ENCODE results near the gene YBEY.

DNA sequence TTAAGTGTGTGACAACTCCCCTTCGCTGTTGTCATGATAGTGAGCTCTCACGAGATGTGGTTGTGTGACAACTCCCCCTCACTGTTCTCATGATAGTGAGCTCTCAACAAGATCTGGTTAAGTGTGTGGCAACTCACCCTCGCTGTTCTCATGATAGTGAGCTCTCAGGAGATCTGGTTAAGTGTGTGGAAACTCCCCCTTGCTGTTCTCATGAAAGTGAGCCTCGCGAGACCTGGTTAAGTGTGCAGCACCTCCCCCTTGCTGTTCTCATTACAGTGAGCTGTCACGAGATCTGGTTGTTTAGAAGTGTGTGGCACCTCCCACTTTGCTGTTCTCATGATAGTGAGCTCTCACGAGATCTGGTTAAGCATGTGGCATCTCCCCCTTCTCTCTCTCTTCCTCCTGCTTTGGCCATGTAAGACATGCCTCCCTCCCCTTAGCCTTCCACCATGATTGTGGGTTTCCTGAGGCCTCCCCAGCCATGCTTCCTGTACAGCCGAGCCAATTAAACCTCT is 32.5 kb upstream of the YBEY start:
- TF ChIP-seq, protein P1, sequence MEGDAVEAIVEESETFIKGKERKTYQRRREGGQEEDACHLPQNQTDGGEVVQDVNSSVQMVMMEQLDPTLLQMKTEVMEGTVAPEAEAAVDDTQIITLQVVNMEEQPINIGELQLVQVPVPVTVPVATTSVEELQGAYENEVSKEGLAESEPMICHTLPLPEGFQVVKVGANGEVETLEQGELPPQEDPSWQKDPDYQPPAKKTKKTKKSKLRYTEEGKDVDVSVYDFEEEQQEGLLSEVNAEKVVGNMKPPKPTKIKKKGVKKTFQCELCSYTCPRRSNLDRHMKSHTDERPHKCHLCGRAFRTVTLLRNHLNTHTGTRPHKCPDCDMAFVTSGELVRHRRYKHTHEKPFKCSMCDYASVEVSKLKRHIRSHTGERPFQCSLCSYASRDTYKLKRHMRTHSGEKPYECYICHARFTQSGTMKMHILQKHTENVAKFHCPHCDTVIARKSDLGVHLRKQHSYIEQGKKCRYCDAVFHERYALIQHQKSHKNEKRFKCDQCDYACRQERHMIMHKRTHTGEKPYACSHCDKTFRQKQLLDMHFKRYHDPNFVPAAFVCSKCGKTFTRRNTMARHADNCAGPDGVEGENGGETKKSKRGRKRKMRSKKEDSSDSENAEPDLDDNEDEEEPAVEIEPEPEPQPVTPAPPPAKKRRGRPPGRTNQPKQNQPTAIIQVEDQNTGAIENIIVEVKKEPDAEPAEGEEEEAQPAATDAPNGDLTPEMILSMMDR (IDR thresholded peaks at IDR 0.05), result no peak
- TF ChIP-seq ZFX (IDR thresholded peaks at IDR 0.05; ENCODE audit: borderline replicate concordance), result no peak
